ENCODE measurements around the gene ADIG. TPM values are rescaled to one million over a fixed set of nuclear protein-coding genes. Genes with fewer than 3 reads are reported as not detected.

Gene ADIG
- total and polyA plus RNA-seq, 2 donors (not counting 1 experiment from before 2014, with no cell fraction given): not detected

DNA sequence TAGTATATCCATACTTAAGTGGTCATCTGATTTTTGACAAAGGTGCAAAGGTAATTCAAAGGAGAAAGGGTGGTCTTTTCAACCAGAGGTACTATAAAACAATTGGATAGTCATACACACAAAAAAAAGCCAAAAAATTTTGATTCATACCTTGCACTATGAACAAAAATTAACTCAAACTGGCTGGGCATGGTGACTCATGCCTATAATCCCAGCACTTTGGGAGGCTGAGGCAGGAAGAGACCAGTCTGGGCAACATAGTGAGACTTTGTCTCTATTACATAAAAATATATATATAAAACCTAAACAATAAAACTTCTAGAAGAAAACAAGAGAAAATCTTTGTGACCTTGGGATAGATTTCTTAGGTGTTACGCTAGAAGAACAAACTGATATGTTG lies 43.8 kb upstream of the ADIG start:
- TF ChIP-seq, protein P1, sequence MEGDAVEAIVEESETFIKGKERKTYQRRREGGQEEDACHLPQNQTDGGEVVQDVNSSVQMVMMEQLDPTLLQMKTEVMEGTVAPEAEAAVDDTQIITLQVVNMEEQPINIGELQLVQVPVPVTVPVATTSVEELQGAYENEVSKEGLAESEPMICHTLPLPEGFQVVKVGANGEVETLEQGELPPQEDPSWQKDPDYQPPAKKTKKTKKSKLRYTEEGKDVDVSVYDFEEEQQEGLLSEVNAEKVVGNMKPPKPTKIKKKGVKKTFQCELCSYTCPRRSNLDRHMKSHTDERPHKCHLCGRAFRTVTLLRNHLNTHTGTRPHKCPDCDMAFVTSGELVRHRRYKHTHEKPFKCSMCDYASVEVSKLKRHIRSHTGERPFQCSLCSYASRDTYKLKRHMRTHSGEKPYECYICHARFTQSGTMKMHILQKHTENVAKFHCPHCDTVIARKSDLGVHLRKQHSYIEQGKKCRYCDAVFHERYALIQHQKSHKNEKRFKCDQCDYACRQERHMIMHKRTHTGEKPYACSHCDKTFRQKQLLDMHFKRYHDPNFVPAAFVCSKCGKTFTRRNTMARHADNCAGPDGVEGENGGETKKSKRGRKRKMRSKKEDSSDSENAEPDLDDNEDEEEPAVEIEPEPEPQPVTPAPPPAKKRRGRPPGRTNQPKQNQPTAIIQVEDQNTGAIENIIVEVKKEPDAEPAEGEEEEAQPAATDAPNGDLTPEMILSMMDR (conservative IDR thresholded peaks at IDR 0.05 in 1 of 2, IDR thresholded peaks at IDR 0.05 in 1 of 2; ENCODE audit: low read depth in 1 of 2, low read length in 2 of 2): no peak
- no peak for TF ChIP-seq EZH2 (IDR thresholded peaks at IDR 0.05; ENCODE audit: low read length, missing control alignments)
- DNase-seq (ENCODE audit: low read depth in 2 of 2): no peak
- no peaks in the 10 kb centered on the region for H3K4me1 ChIP-seq (ENCODE audit: control insufficient read depth, extremely low read depth, insufficient read depth, low read length)

DNA sequence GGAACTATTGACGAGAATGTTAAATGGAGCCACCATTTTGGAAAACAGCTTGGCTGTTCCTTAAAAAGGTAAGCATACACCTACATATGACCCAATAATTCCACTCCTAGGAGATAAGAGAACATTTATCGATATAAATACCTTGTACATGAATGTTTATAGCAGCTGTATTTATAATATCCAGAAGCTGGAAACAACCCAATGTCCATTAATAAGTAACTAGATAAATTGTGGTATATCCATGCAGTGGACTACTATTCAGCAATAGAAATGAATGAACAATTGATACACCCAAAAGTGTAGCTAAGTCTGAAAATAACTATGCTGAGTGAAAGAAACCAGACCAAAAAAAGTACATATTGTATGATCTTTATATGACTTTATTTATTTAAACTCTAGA lies 42.2 kb upstream of the ADIG start:
- peaks cover 7% of the 10 kb centered on the region for H3K36me3 ChIP-seq (ENCODE audit: control insufficient read depth, insufficient read depth, low read length)

More for the DNA sequence above, 43.8 kb upstream of the ADIG start:
- H3K9me3 ChIP-seq (ENCODE audit: control insufficient read depth, insufficient read depth, low read depth, low read length): no peaks in the 10 kb centered on the region
- H3K36me3 ChIP-seq (ENCODE audit: control insufficient read depth, insufficient read depth, low read length): peaks cover 10% of the 10 kb centered on the region
- H3K27ac ChIP-seq (ENCODE audit: insufficient read depth, low read length): no peak overlapping the region
- H2AFZ ChIP-seq (ENCODE audit: low read length): no peak overlapping the region
- no peak overlapping the region for H3K4me3 ChIP-seq (replicated peaks in 1 of 4; ENCODE audit: control extremely low read depth in 1 of 4, insufficient read depth in 1 of 4, low read depth in 3 of 4, low read length in 4 of 4)
- no peak overlapping the region for H3K9ac ChIP-seq (ENCODE audit: insufficient read depth, low read length)
- H3K4me2 ChIP-seq (ENCODE audit: extremely low read depth, insufficient read depth, low read length): no peak overlapping the region
- H4K20me1 ChIP-seq (ENCODE audit: control insufficient read depth, extremely low read depth, insufficient read depth, low read length): no peaks in the 10 kb centered on the region
- no peaks in the 10 kb centered on the region for H3K27me3 ChIP-seq (ENCODE audit: control insufficient read depth, insufficient read depth, low read length)
- H3K79me2 ChIP-seq (ENCODE audit: control insufficient read depth, insufficient read depth, low read length): no peaks in the 10 kb centered on the region

DNA sequence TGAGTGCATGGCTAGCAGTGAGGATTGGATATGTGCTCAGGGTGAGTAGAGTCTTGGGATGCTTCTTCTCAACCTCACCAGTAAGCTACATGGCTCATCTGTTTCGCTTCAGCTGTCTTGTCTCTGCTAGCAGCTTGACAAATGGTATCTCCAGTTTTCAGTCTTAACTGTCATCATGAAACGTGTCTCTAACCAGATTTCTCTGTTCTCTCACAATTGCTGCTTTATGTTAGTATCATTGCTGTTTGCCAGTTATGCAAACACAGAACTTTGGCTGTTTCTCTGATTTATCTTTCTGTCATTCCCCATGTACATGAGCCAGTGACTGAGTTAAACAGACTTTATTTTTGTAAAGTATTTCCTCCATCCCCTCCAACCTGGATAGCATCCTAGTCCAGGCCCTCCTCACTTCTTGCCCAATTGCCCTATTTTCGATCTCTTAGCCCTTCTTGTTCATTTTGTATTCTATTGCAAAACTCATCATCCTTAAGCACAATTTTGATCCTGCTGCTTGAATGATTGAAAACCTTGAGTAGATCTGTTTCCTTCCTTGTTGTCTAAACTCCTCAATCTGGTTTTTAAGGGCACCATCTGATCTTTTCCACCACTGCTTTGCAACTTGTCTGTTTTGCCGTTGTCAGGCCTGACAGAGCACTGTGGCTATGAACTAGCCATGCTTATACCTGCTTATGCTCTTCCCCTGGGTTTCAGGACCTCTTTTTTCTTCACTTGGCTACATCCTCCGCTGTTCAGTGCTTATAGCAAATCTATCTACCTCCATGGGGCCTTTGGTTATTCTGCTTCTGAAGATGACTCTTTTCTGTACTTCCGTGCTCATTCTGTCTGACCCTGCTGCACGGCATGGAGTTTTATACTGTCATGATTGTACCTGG lies 37.7 kb upstream of the ADIG start:
- peak in 1 of 2 donors; percentile 3 for DNase-seq (ENCODE audit: low read depth in 2 of 2)
- H3K36me3 ChIP-seq (ENCODE audit: control insufficient read depth, insufficient read depth, low read length): peaks cover 9% of the 10 kb centered on the region
- no peak overlapping the region for H3K4me3 ChIP-seq (replicated peaks in 1 of 4; ENCODE audit: control extremely low read depth in 1 of 4, insufficient read depth in 1 of 4, low read depth in 3 of 4, low read length in 4 of 4)
- H3K9ac ChIP-seq (ENCODE audit: insufficient read depth, low read length): no peak overlapping the region
- H3K4me1 ChIP-seq (ENCODE audit: control insufficient read depth, extremely low read depth, insufficient read depth, low read length): no peaks in the 10 kb centered on the region
- H3K79me2 ChIP-seq (ENCODE audit: control insufficient read depth, insufficient read depth, low read length): no peaks in the 10 kb centered on the region
- no peaks in the 10 kb centered on the region for H3K9me3 ChIP-seq (ENCODE audit: control insufficient read depth, insufficient read depth, low read depth, low read length)
- H2AFZ ChIP-seq (ENCODE audit: low read length): no peak overlapping the region
- TF ChIP-seq EZH2 (IDR thresholded peaks at IDR 0.05; ENCODE audit: low read length, missing control alignments): no peak
- TF ChIP-seq, protein P1 (conservative IDR thresholded peaks at IDR 0.05 in 1 of 2, IDR thresholded peaks at IDR 0.05 in 1 of 2; ENCODE audit: low read depth in 1 of 2, low read length in 2 of 2): no peak
- H4K20me1 ChIP-seq (ENCODE audit: control insufficient read depth, extremely low read depth, insufficient read depth, low read length): no peaks in the 10 kb centered on the region
- H3K27me3 ChIP-seq (ENCODE audit: control insufficient read depth, insufficient read depth, low read length): no peaks in the 10 kb centered on the region
- no peak overlapping the region for H3K4me2 ChIP-seq (ENCODE audit: extremely low read depth, insufficient read depth, low read length)
- no peak overlapping the region for H3K27ac ChIP-seq (ENCODE audit: insufficient read depth, low read length)

More for the DNA sequence above, 42.2 kb upstream of the ADIG start:
- Histone ChIP-seq H3K9me3 (ENCODE audit: control insufficient read depth, insufficient read depth, low read depth, low read length) (no peaks in the 10 kb centered on the region), H2AFZ (ENCODE audit: low read length) (no peak overlapping the region), H3K79me2 (ENCODE audit: control insufficient read depth, insufficient read depth, low read length) (no peaks in the 10 kb centered on the region), H3K4me1 (ENCODE audit: control insufficient read depth, extremely low read depth, insufficient read depth, low read length) (no peaks in the 10 kb centered on the region), H3K4me3 (replicated peaks in 1 of 4; ENCODE audit: control extremely low read depth in 1 of 4, insufficient read depth in 1 of 4, low read depth in 3 of 4, low read length in 4 of 4) (no peak overlapping the region), H3K9ac (ENCODE audit: insufficient read depth, low read length) (no peak overlapping the region), H3K27me3 (ENCODE audit: control insufficient read depth, insufficient read depth, low read length) (no peaks in the 10 kb centered on the region), H3K4me2 (ENCODE audit: extremely low read depth, insufficient read depth, low read length) (no peak overlapping the region), H3K27ac (ENCODE audit: insufficient read depth, low read length) (no peak overlapping the region), H4K20me1 (ENCODE audit: control insufficient read depth, extremely low read depth, insufficient read depth, low read length) (no peaks in the 10 kb centered on the region)
- no peak for DNase-seq (ENCODE audit: low read depth in 2 of 2)
- TF ChIP-seq, protein P1 (conservative IDR thresholded peaks at IDR 0.05 in 1 of 2, IDR thresholded peaks at IDR 0.05 in 1 of 2; ENCODE audit: low read depth in 1 of 2, low read length in 2 of 2): no peak
- TF ChIP-seq EZH2 (IDR thresholded peaks at IDR 0.05; ENCODE audit: low read length, missing control alignments): no peak

Data from fibroblast of lung (primary cell).